CD8-positive, alpha-beta memory T cell (primary cell): Measurements from ENCODE around the gene PLA2G4B. TPM values are rescaled to one million over a fixed set of nuclear protein-coding genes. Genes with fewer than 3 reads are reported as not detected.
A peak's percentile ranks its signal among the peaks of the same experiment; 100 is the strongest.

ENCODE experiments used
- CTCF ChIA-PET: fragments of 350-600 bp; sonication (Branson Sonifier 250); formaldehyde crosslinking; loops from one replicate; lab custom pipeline; 2021; ENCODE audit warnings: antibody characterized with exemption; lab: Charles Lee
- POLR2A ChIA-PET: fragments of 350-600 bp; sonication (Branson Sonifier 250); formaldehyde crosslinking; loops from one replicate; lab custom pipeline; 2021; ENCODE audit warnings: antibody characterized with exemption; lab: Charles Lee
- DNase-seq, 5 donors: peaks; one replicate each; pipeline versions ENCODE4 v3.0.0 to v3.0.0-alpha.2; 2020 to 2022; ENCODE audit warnings: mixed read lengths in 1 of 5
- H3K27ac ChIP-seq: one replicate; pipeline ENCODE4 v1.7.0; 2013; ENCODE audit warnings: low read depth, mild to moderate bottlenecking, low read length, moderate library complexity
- H3K27me3 ChIP-seq: 2 replicates; pipeline ENCODE4 v1.7.0; 2013; ENCODE audit warnings: low read length, mild to moderate bottlenecking; ENCODE audit not compliant: insufficient read depth, poor library complexity, severe bottlenecking
- H3K36me3 ChIP-seq: 2 replicates; pipeline ENCODE4 v1.7.0; 2013; ENCODE audit warnings: mild to moderate bottlenecking, low read length, moderate library complexity; ENCODE audit not compliant: insufficient read depth
- H3K4me1 ChIP-seq: 2 replicates; pipeline ENCODE4 v1.7.0; 2013; ENCODE audit warnings: mild to moderate bottlenecking, low read length, moderate library complexity; ENCODE audit not compliant: insufficient read depth
- H3K4me3 ChIP-seq: 2 replicates; pipeline ENCODE4 v1.7.0; 2013; ENCODE audit warnings: mild to moderate bottlenecking, low read length
- H3K9me3 ChIP-seq: 2 replicates; pipeline ENCODE4 v1.7.0; 2013; ENCODE audit warnings: mild to moderate bottlenecking, low read length
- H3K27ac Mint-ChIP-seq, 8 donors: one replicate each; pipeline ENCODE4 v1.8.0; 2020 to 2021; ENCODE audit warnings: mixed read lengths in 8 of 8, mild to moderate bottlenecking in 6 of 8, inconsistent platforms in 3 of 8, moderate library complexity in 3 of 8
- H3K27me3 Mint-ChIP-seq, 2 donors: one replicate each; pipeline ENCODE4 v1.8.0; 2020 to 2021; ENCODE audit warnings: mixed read lengths in 2 of 2, mild to moderate bottlenecking in 1 of 2, moderate library complexity in 1 of 2
- H3K36me3 Mint-ChIP-seq, 3 donors: one replicate each; pipeline ENCODE4 v1.8.0; 2020 to 2021; ENCODE audit warnings: mixed read lengths in 3 of 3, inconsistent platforms in 1 of 3, mild to moderate bottlenecking in 1 of 3
- H3K4me1 Mint-ChIP-seq, 3 donors: one replicate each; pipeline ENCODE4 v1.8.0; 2020 to 2021; ENCODE audit warnings: mixed read lengths in 3 of 3, inconsistent platforms in 1 of 3, mild to moderate bottlenecking in 1 of 3
- H3K4me3 Mint-ChIP-seq, 7 donors: one replicate each; pipeline ENCODE4 v1.8.0; 2020 to 2021; ENCODE audit warnings: mixed read lengths in 7 of 7, mild to moderate bottlenecking in 6 of 7, moderate library complexity in 4 of 7, inconsistent platforms in 2 of 7
- H3K9me3 Mint-ChIP-seq, 5 donors: one replicate each; pipeline ENCODE4 v1.8.0; 2020 to 2022; ENCODE audit warnings: mixed read lengths in 5 of 5, mild to moderate bottlenecking in 3 of 5, moderate library complexity in 2 of 5, inconsistent platforms in 1 of 5
- polyA plus RNA-seq: library from polyadenylated mRNA; unstranded; fragments of 300-500 nt; fragmentation: Illumina TruSeq; gene quantifications from one replicate; pipeline ENCODE4 v1.2.3, GENCODE V29; 2021
- total RNA-seq, 2 experiments: library from RNA; stranded (reverse); gene quantifications; one replicate each; pipeline ENCODE4 v1.2.3, GENCODE V29; 2021

The PLA2G4B gene
- total and polyA plus RNA-seq, 3 experiments from 2014 or later = 3.1 to 6.8 (median 5.9) TPM

DNA sequence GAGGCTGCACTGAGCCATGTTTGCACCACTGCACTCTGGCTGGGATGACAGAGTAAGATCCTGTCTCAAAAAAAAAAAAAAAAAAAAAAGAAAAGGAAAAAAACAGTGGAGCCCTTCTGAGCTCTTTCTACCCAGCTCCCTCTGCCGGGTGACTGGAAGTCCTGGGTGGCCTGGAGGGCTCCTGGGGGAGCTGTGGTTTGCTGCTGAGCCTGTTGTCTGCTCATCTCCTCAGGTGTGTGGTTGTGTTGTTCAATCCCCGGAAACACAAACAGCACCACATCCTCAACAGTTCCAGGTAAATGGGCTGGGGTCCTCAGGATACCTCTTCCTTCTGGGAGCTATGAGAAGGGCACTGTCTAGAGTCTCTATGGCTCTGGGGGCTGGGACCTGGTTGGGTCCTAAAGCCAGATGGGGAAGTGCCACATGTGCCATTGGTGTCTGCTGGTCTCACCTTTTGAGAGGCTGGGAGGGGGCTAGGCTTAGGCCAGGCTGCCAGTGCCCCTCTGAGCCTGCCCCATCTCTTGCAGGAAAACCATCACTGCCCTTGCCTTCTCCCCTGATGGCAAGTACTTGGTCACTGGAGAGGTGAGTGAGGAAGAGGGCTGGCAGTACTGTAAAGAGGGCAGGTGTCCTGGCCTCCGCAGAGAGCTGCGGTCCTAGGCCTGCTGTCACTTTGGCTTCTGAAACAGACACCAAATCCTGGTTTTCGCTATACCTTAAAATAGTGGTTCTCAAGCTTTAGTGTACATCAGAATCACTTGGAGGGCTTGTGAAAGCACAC is 27.8 kb upstream of the PLA2G4B start:
- H3K27me3 Mint-ChIP-seq = no peaks in the 10 kb centered on the region
- Histone ChIP-seq H3K27me3 (no peaks in the 10 kb centered on the region), H3K4me3 (no peak overlapping the region), H3K9me3 (no peaks in the 10 kb centered on the region), H3K27ac (no peak overlapping the region), H3K36me3 (no peaks in the 10 kb centered on the region), H3K4me1 (peaks cover 7% of the 10 kb centered on the region)
- peaks cover 0 to 42% (median 13%) of the 10 kb centered on the region in 3 donors for H3K36me3 Mint-ChIP-seq
- CTCF ChIA-PET = interaction anchor here (0.9 to 7.3 kb wide), 21 partner anchors 8 to 345 kb away, joined by 3 to 167 read pairs (median 5); partner anchors contain the start of genes MAPKBP1 and PLA2G4B
- no peak overlapping the region for H3K4me3 Mint-ChIP-seq
- H3K27ac Mint-ChIP-seq = peak overlapping the region in 5 of 8 donors; percentile 35 to 66 (median 58)
- no peak for DNase-seq
- POLR2A ChIA-PET = interaction anchor here (0.6 to 0.9 kb wide), 3 partner anchors 37 to 115 kb away, joined by 3 read pairs; partner anchors contain the start of gene MAPKBP1
- no peaks in the 10 kb centered on the region for H3K9me3 Mint-ChIP-seq
- peaks cover 10 to 14% (median 12%) of the 10 kb centered on the region in 3 donors for H3K4me1 Mint-ChIP-seq

DNA sequence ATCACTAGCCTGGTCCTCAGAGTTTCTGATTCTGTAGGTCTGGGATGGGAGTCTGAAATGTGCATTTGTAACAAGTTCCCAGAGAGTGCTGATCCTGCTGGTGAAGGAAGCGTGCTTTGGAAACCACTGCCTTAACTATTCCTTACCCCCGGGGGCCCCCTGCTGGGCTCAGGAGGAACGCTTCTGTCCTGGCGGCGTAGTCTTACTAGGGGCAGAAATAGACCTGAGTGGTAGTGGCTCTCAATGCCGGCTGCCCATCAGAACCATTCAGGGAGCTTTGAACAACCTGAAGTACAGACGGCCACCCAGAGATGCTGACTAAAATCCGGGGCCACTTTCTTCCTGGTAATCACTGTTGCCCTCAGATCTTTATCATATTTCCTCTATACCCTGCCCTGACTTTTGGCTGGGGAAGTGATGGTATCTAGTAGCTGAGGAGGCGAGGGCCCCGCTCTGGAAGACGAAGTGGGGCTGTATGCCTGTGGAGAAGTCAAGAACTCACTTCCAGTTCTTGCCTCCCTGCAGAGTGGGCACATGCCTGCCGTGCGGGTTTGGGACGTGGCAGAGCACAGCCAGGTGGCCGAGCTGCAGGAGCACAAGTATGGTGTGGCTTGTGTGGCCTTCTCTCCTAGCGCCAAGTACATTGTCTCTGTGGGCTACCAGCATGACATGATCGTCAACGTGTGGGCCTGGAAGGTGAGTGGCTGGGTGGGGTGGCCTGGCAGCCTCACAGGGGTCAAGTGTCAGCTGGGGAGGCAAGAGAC is 27.0 kb upstream of the PLA2G4B start:
- peak; percentile 64 to 82 (median 65) for DNase-seq
- POLR2A ChIA-PET = interaction anchor here (0.8 kb wide), 1 partner anchor 38 kb away, joined by 3 read pairs; the partner anchor contains the start of gene MAPKBP1
- Mint-ChIP-seq H3K27ac (peak overlapping the region in 5 of 8 donors; percentile 12 to 65 (median 35)), H3K4me3 (no peak overlapping the region), H3K4me1 (peaks cover 10 to 14% (median 12%) of the 10 kb centered on the region in 3 donors), H3K36me3 (peaks cover 0 to 45% (median 17%) of the 10 kb centered on the region in 3 donors), H3K9me3 (no peaks in the 10 kb centered on the region), H3K27me3 (no peaks in the 10 kb centered on the region)
- H3K36me3 ChIP-seq = no peaks in the 10 kb centered on the region
- no peaks in the 10 kb centered on the region for H3K27me3 ChIP-seq
- CTCF ChIA-PET = interaction anchor here (0.8 to 7.3 kb wide), 26 partner anchors 9 to 346 kb away, joined by 3 to 167 read pairs (median 4); partner anchors contain the start of genes MAPKBP1 and PLA2G4B
- H3K9me3 ChIP-seq = no peaks in the 10 kb centered on the region
- no peak overlapping the region for H3K4me3 ChIP-seq
- H3K4me1 ChIP-seq = peaks cover 7% of the 10 kb centered on the region
- no peak overlapping the region for H3K27ac ChIP-seq

DNA sequence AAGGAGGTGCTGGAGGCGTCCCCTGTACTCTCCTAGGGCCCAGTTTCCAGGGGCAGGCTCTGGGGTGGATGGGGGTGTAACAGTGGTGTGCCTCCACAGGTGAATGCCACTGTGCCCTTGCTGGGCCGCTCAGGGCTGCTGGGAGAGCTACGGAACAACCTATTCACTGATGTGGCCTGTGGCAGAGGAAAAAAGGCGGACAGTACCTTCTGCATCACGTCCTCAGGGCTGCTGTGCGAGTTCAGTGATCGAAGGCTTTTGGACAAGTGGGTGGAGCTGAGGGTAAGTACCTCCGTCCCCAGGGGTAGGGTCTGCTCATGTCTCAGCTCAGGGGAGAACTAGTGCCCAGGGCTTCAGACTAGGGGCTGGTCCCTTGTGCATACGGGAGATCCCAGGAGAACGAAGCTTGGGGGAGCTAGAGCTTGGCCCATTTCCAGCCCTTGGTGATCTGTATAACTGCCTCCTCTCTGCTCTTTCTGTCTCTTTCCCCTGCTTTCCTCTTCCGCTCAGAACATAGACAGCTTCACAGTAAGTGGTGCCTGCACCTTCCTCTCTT is 25.7 kb upstream of the PLA2G4B start:
- Mint-ChIP-seq H3K4me3 (no peak overlapping the region), H3K4me1 (peaks cover 10 to 14% (median 12%) of the 10 kb centered on the region in 3 donors), H3K9me3 (no peaks in the 10 kb centered on the region), H3K36me3 (peaks cover 0 to 56% (median 16%) of the 10 kb centered on the region in 3 donors), H3K27me3 (no peaks in the 10 kb centered on the region), H3K27ac (peak overlapping the region in 2 of 8 donors; percentile 61 to 63)
- Histone ChIP-seq H3K27me3 (no peaks in the 10 kb centered on the region), H3K27ac (no peak overlapping the region), H3K9me3 (no peaks in the 10 kb centered on the region), H3K36me3 (no peaks in the 10 kb centered on the region), H3K4me3 (no peak overlapping the region), H3K4me1 (peaks cover 7% of the 10 kb centered on the region)
- ChIA-PET CTCF (interaction anchor here (0.7 to 7.3 kb wide), 9 partner anchors 10 to 255 kb away, joined by 3 to 167 read pairs (median 8); partner anchors contain the start of gene MAPKBP1), POLR2A (no interaction called here)
- DNase-seq = no peak

DNA sequence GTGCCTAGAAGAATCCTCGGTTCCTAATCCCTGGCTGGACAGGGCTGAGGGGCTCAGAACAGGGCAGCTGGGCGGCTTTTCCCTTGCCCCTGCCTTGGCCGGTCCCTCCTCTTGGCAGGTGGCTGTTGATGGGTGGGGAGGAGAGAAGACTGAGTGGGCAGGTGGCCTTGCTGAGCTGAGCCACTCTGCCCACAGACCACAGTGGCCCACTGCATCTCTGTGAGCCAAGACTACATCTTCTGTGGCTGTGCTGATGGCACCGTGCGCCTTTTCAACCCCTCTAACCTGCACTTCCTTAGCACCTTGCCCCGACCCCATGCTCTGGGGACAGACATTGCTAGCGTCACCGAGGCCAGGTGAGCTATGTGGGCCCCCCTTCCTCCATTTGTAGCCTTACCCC is 25.2 kb upstream of the PLA2G4B start:
- Histone ChIP-seq H3K27ac (no peak overlapping the region), H3K27me3 (no peaks in the 10 kb centered on the region), H3K4me1 (peaks cover 7% of the 10 kb centered on the region), H3K4me3 (no peak overlapping the region), H3K36me3 (peaks cover 5% of the 10 kb centered on the region), H3K9me3 (no peaks in the 10 kb centered on the region)
- Mint-ChIP-seq H3K4me1 (peaks cover 10 to 14% (median 12%) of the 10 kb centered on the region in 3 donors), H3K36me3 (peaks cover 0 to 61% (median 16%) of the 10 kb centered on the region in 3 donors), H3K27me3 (no peaks in the 10 kb centered on the region), H3K9me3 (no peaks in the 10 kb centered on the region), H3K27ac (no peak overlapping the region), H3K4me3 (no peak overlapping the region)
- ChIA-PET POLR2A (no interaction called here), CTCF (interaction anchor here (2.8 to 7.3 kb wide), 3 partner anchors 10 to 91 kb away, joined by 9 to 167 read pairs (median 28); partner anchors contain the start of gene MAPKBP1)
- no peak for DNase-seq

DNA sequence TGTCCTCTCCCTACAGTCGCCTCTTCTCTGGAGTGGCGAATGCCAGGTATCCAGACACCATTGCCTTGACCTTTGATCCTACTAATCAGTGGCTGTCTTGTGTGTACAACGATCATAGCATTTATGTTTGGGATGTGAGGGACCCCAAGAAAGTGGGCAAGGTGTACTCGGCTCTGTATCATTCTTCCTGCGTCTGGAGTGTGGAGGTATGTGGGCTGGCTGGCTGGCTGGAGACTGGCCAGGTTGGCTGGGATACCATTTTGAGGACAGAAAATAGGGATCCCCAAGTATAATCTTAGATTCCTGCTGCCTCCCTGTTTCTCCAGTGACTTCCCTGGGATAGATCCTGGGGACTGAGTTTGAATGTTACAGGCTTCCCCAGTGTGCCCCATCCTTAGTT is 24.1 kb upstream of the PLA2G4B start:
- peak in 1 of 5 donors; percentile 38 for DNase-seq
- Histone ChIP-seq H3K27ac (no peak overlapping the region), H3K36me3 (peaks cover 6% of the 10 kb centered on the region), H3K4me1 (peaks cover 7% of the 10 kb centered on the region), H3K27me3 (no peaks in the 10 kb centered on the region), H3K9me3 (no peaks in the 10 kb centered on the region), H3K4me3 (no peak overlapping the region)
- ChIA-PET CTCF (interaction anchor here (7.3 kb wide), 1 partner anchor 40 kb away, joined by 167 read pairs; the partner anchor contains the start of gene MAPKBP1), POLR2A (no interaction called here)
- no peaks in the 10 kb centered on the region for H3K9me3 Mint-ChIP-seq
- peaks cover 10 to 14% (median 12%) of the 10 kb centered on the region in 3 donors for H3K4me1 Mint-ChIP-seq
- H3K4me3 Mint-ChIP-seq = no peak overlapping the region
- H3K27ac Mint-ChIP-seq = peak overlapping the region in 1 of 8 donors; percentile 12
- H3K36me3 Mint-ChIP-seq = peaks cover 0 to 70% (median 16%) of the 10 kb centered on the region in 3 donors
- no peaks in the 10 kb centered on the region for H3K27me3 Mint-ChIP-seq

DNA sequence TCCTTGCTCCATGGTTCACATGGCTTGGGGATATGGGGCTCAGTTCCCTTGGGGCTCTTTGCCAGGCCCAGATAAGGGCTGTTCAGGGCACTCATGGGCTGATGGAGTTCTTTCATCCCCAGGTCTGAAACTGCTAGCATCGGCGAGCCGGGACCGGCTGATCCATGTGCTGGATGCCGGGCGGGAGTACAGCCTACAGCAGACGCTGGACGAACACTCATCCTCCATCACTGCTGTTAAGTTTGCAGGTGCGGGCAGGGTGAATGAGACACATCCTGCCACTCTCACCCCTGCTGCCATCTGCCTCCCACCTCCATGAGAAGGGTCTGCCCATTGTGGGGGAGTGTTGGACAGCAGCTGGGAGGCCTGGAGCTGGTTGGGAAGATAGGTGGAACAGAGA is 21.9 kb upstream of the PLA2G4B start:
- H3K27ac Mint-ChIP-seq = no peak overlapping the region
- CTCF ChIA-PET = no interaction called here

DNA sequence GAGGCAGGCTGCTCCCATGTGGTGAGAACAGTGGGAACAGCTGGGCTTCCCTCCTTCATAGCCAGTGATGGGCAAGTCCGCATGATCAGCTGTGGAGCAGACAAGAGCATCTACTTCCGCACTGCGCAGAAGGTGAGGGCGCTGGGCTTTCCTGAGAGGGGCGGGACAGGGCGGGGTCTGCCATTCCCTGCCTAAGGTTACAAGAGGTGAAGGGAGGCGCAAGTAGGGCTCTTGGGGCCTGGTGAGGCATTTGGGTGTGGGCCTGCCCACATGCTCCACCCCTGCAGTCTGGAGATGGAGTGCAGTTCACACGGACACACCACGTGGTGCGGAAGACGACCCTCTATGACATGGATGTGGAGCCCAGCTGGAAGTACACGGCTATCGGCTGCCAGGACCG is 21.3 kb upstream of the PLA2G4B start:
- POLR2A ChIA-PET = interaction anchor here (0.6 kb wide), 1 partner anchor 30 kb away, joined by 3 read pairs; no protein-coding TSS in a partner anchor
- H3K27me3 Mint-ChIP-seq = no peaks in the 10 kb centered on the region
- peaks cover 9% of the 10 kb centered on the region for H3K36me3 ChIP-seq

More for the DNA sequence above, 21.9 kb upstream of the PLA2G4B start:
- no peaks in the 10 kb centered on the region for H3K27me3 ChIP-seq
- no peaks in the 10 kb centered on the region for H3K9me3 Mint-ChIP-seq
- POLR2A ChIA-PET = interaction anchor here (0.6 kb wide), 1 partner anchor 30 kb away, joined by 3 read pairs; no protein-coding TSS in a partner anchor
- H3K27me3 Mint-ChIP-seq = no peaks in the 10 kb centered on the region
- H3K4me3 ChIP-seq = no peak overlapping the region
- H3K4me1 Mint-ChIP-seq = peaks cover under 1% of the 10 kb centered on the region in 3 donors
- H3K9me3 ChIP-seq = no peaks in the 10 kb centered on the region
- H3K36me3 ChIP-seq = peaks cover 9% of the 10 kb centered on the region
- H3K4me1 ChIP-seq = no peaks in the 10 kb centered on the region
- H3K4me3 Mint-ChIP-seq = no peak overlapping the region
- DNase-seq = peak in 1 of 5 donors; percentile 20
- H3K36me3 Mint-ChIP-seq = peaks cover 0 to 91% (median 16%) of the 10 kb centered on the region in 3 donors
- H3K27ac ChIP-seq = no peak overlapping the region

More for the DNA sequence above, 21.3 kb upstream of the PLA2G4B start:
- Mint-ChIP-seq H3K36me3 (peaks cover 0 to 90% (median 16%) of the 10 kb centered on the region in 3 donors), H3K4me3 (no peak overlapping the region), H3K27ac (peak overlapping the region in 1 of 8 donors; percentile 43), H3K4me1 (no peaks in the 10 kb centered on the region), H3K9me3 (no peaks in the 10 kb centered on the region)
- H3K9me3 ChIP-seq = no peaks in the 10 kb centered on the region
- CTCF ChIA-PET = interaction anchor here (1.9 kb wide), 1 partner anchor 44 kb away, joined by 10 read pairs; the partner anchor contains the start of gene MAPKBP1
- no peaks in the 10 kb centered on the region for H3K4me1 ChIP-seq
- H3K27ac ChIP-seq = no peak overlapping the region
- no peaks in the 10 kb centered on the region for H3K27me3 ChIP-seq
- H3K4me3 ChIP-seq = no peak overlapping the region
- peak in 1 of 5 donors; percentile 29 for DNase-seq
